GM12873 (cell line): ENCODE measurements around the gene KIFAP3.

Experiments used
- TF ChIP-seq, protein P1 (sequence below): IDR thresholded peaks from 2 replicates; pipeline ENCODE4 v1.5.1; 2012; ENCODE audit warnings: low read depth, mild to moderate bottlenecking, moderate library complexity, low read length, control low read depth; ENCODE audit not compliant: insufficient read depth; ENCODE audit errors: missing control alignments

KIFAP3 gene

DNA sequence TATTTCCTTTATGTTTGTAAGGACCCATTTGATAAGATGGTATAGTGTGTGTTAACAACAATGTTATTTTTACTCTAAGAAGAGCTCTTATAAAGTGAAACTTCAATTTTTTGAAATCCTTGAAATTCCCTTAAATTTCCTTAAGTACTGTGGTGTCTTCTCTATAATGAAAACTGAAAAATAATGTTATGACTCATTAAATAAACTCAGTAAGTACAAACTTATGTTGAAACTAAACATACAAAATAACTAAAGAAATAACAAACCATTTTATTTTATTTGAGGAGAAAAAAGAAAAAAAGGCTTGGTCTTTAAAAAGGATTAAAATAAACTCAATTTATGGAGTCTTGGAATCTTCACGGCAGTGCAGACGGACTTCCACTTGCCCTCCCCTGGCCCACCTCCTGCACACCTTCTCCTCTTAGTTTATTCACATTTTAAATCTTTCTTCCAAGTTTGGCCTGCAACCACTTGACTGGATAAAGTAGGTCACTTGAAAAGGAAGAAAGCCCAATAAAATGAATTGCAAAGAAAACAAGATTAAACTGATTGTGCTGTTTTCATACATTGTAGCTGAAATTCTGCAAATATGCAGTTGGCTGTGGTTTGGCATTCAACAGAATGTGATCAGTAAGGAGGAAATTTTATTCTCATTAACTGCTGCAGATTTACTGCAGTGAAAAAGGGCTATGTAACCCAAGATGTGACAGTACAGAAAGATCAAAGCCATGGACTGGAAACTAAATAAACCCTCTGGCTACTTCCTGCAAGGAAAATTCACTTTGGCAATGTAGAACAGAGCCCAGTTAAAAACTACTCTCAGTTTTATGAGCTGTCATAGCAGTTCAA is 132.3 kb downstream of the KIFAP3 start:
- TF ChIP-seq, protein P1, sequence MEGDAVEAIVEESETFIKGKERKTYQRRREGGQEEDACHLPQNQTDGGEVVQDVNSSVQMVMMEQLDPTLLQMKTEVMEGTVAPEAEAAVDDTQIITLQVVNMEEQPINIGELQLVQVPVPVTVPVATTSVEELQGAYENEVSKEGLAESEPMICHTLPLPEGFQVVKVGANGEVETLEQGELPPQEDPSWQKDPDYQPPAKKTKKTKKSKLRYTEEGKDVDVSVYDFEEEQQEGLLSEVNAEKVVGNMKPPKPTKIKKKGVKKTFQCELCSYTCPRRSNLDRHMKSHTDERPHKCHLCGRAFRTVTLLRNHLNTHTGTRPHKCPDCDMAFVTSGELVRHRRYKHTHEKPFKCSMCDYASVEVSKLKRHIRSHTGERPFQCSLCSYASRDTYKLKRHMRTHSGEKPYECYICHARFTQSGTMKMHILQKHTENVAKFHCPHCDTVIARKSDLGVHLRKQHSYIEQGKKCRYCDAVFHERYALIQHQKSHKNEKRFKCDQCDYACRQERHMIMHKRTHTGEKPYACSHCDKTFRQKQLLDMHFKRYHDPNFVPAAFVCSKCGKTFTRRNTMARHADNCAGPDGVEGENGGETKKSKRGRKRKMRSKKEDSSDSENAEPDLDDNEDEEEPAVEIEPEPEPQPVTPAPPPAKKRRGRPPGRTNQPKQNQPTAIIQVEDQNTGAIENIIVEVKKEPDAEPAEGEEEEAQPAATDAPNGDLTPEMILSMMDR: no peak

DNA sequence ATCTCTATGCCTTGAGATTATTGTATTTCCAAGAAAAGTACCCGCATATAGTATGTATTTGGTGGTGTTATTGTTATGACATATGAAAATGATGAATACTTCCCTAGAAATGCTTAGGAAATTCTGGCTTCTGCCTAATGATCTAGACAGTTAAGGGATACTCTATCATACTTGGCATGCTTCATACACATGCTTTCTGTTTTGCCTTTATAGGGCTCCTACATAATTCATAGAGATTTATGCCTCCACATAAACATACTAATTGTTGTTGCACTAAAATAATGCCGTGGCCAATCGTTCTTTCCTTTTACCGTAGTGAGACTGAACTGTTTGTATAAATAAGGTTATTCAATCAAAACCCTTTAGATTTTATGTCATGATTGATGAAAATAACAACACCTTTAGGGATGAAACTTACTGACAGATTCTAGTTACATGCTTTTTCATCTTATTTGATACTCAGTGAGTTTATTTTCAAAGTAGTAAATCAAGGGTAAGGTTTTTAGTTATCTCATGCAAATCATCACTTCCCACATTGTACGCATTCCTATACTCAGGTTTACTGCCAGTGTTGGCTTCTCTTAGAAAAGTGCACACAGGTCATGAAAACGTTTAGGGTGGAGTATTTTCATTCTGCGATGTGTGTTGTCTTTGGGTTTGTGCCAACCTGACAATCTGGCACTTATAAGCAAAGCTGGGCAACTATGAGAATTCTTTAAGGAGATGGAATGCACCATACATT is 140.3 kb downstream of the KIFAP3 start:
- TF ChIP-seq, protein P1: no peak

DNA sequence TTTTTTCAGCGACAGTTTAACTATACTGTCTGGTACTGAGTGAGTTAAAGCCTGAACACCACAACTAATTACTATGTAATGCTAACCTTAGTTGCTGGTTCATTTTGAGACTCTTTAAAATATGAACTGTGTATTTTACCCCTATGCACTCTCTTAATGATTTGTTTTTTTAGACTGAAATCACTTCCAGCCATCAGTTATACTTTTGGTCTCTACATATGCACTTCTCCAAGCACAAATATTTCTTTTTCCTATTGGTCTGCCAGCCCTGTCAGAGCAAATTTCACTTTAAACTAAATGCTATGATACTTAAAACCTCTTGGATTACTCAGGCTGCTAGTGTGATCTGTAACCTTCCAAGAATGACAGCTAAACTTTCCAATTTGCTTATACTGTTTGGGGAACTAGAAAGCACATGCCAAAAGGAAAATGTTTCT is 142.7 kb downstream of the KIFAP3 start:
- TF ChIP-seq, protein P1: no peak

DNA sequence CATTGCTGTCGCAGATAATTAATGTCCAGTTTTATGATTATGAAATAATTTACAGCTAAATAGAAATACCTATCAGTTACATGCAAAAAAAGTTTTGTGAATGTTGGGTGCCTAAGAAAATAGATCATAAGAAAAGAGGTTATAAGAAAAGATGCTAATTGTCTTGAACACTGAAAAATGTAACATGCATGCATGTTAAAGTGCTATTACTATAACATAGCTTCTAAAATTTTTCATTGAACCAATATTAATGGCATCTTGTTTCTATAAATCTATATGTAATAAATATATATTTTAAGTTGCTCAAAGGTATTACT is 145.3 kb downstream of the KIFAP3 start:
- TF ChIP-seq, protein P1: no peak

DNA sequence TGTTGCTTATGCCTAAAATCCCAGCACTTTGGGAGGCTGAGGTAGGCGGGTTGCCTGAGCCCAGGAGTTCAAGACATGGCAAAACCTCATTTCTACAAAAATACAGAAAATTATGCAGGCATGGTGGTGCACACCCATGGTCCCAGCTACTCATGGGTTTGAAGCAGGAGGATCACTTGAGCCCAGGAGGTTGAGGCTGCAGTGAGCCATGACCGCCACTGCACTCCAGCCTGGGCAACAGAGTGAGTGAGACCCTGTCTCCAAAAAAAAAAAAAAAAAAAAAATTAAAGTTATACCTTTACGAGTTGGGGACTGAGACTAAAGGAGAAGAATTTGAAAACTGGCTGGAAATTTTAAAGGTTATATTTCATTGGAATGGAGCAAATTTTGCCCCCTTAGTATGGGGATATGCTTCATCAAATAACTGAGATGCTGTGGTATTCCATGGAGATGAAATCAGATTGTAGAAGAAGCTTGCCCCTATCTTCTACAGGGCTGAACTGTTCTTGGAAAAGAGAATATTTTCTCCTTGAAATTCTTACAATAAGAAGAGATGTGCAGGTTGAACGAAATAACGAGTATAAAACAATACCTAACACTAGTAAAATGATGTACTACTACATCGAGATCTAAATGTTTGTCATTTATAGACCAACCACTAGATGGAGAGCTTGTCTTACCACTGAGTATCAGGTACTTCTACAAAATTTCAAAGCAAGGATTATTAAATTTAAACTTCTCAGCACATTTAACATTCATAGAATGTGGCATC is 145.9 kb downstream of the KIFAP3 start:
- TF ChIP-seq, protein P1: peak; percentile 61

DNA sequence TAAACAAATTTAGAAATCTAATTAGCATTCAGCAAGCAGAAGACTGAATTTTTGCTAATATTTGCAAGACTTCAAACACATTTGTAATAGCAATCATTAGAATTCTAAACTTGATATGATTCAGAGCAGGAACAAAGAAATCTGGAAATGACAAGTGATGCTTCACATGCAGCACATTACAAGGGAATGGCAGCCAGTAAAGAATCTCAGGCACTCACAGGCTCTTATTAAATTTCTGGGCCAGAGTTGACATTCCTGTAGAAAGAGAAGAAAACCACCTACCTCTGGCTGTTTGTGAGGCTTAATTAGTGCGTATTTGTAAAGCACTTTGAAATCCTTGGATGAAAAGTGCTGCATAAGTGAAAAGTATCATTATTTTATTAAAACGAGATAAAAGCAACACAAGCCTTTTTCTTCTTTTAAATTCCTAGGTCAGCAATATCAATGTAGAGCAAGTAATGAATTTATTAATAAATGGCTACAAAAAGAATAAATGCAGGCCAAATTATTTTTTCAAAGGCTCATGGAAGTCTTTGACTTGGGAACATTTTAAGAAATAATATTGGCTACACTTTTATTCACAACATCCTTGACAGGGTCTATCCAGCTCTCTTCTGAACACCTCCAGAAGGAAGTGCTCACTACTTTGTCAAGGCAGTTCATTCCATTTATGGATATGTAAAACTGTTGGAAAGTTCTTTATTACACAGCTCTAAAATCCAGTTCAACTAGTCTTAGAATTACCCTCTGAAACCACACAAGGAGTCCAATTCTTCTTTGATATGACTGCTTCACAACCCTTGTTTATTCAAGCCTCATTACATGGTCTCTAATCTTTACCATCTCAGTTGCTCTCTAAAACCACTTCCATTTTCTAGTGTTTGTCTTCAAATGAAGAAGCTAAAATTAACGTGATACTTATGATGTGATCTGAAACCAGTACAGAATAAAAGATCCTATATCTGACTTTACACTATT is 148.7 kb downstream of the KIFAP3 start:
- TF ChIP-seq, protein P1: no peak
